ENCODE data around the gene PARK7. TPM values are rescaled to one million over a fixed set of nuclear protein-coding genes. Genes with fewer than 3 reads are reported as not detected.

Gene PARK7
- total RNA-seq, 1 experiment from 2014 or later = 352 TPM

DNA sequence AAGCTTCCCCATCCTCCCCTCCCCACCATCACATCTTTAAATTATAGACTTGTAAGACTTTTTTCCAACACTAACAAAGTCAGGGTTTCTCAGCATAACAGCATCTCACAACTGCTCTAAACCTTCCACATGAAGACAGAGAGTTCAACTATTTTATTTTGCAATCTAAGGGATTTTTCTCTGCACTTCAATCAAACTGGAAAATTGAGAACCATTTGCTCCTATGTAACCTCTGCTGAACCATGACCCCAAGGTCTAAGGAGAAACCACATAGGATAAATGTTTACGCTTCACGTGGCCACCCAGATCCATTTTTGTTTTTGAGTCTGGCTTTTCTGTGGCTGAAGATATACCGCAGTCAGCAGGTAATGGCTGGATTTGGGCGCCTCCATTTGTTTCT is 51.4 kb downstream of the PARK7 start:
- TF ChIP-seq, protein P1, sequence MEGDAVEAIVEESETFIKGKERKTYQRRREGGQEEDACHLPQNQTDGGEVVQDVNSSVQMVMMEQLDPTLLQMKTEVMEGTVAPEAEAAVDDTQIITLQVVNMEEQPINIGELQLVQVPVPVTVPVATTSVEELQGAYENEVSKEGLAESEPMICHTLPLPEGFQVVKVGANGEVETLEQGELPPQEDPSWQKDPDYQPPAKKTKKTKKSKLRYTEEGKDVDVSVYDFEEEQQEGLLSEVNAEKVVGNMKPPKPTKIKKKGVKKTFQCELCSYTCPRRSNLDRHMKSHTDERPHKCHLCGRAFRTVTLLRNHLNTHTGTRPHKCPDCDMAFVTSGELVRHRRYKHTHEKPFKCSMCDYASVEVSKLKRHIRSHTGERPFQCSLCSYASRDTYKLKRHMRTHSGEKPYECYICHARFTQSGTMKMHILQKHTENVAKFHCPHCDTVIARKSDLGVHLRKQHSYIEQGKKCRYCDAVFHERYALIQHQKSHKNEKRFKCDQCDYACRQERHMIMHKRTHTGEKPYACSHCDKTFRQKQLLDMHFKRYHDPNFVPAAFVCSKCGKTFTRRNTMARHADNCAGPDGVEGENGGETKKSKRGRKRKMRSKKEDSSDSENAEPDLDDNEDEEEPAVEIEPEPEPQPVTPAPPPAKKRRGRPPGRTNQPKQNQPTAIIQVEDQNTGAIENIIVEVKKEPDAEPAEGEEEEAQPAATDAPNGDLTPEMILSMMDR (conservative IDR thresholded peaks at IDR 0.05; ENCODE audit: low read depth, low read length) = no peak
- TF ChIP-seq EZH2 (IDR thresholded peaks at IDR 0.05; ENCODE audit: borderline replicate concordance, low read depth, low read length, poor library complexity, severe bottlenecking) = no peak
- intact Hi-C loops (cut with micrococcal nuclease; ENCODE audit: unreplicated experiment) = loop anchor here (10.0 kb wide), 1 partner anchor 332 kb away; no protein-coding TSS in a partner anchor
- H3K36me3 ChIP-seq (ENCODE audit: insufficient read depth, low read length, poor library complexity, severe bottlenecking) = peaks cover 39% of the 10 kb centered on the region
- no peak for DNase-seq (ENCODE audit: low spot score)
- H3K27ac ChIP-seq (ENCODE audit: low read depth, low read length, poor library complexity, severe bottlenecking) = no peak overlapping the region
- CTCF ChIA-PET = no interaction called here
- no peaks in the 10 kb centered on the region for H3K9me3 ChIP-seq (ENCODE audit: low read depth, low read length, poor library complexity, severe bottlenecking)
- H3K4me3 ChIP-seq (ENCODE audit: low read depth, low read length, poor library complexity, severe bottlenecking) = no peak overlapping the region
- BruUV-seq (replicated peaks) = no TSS peak
- H3K27me3 ChIP-seq (replicated peaks; ENCODE audit: insufficient read depth, low read depth, low read length, poor library complexity) = no peaks in the 10 kb centered on the region
- POLR2A ChIA-PET (ENCODE audit: low non-redundant PET) = no interaction called here
- H3K4me1 ChIP-seq (ENCODE audit: insufficient read depth, low read length, poor library complexity, severe bottlenecking) = peaks cover 34% of the 10 kb centered on the region

DNA sequence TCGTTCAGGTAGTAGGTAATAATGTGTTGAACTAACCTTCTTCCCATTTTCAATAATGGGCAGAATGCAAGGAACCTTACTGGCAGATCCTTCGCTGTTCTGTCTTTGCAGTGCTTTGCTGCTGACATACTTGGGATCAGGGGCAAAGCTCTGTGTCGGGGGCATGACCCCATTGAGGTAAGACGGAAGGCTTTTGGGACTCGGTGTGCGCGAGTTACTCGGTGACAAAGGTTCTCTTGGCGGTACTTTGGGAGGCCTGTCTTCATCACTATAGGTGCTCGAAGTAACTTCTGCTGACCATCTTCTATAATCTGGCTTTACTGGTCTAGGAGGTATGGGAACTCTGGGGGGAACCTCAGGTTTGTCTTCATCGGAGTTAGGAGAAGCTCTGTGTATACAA is 51.9 kb downstream of the PARK7 start:
- Histone ChIP-seq H3K4me3 (ENCODE audit: low read depth, low read length, poor library complexity, severe bottlenecking) (no peak overlapping the region), H3K27ac (ENCODE audit: low read depth, low read length, poor library complexity, severe bottlenecking) (no peak overlapping the region), H3K9me3 (ENCODE audit: low read depth, low read length, poor library complexity, severe bottlenecking) (no peaks in the 10 kb centered on the region), H3K36me3 (ENCODE audit: insufficient read depth, low read length, poor library complexity, severe bottlenecking) (peaks cover 39% of the 10 kb centered on the region), H3K4me1 (ENCODE audit: insufficient read depth, low read length, poor library complexity, severe bottlenecking) (peaks cover 38% of the 10 kb centered on the region), H3K27me3 (replicated peaks; ENCODE audit: insufficient read depth, low read depth, low read length, poor library complexity) (no peaks in the 10 kb centered on the region)
- POLR2A ChIA-PET (ENCODE audit: low non-redundant PET) = no interaction called here
- BruUV-seq (replicated peaks) = no TSS peak
- no peak for DNase-seq (ENCODE audit: low spot score)
- CTCF ChIA-PET = no interaction called here
- intact Hi-C loops (cut with micrococcal nuclease; ENCODE audit: unreplicated experiment) = loop anchor here (10.0 kb wide), 1 partner anchor 331 kb away; no protein-coding TSS in a partner anchor
- TF ChIP-seq, protein P1 (conservative IDR thresholded peaks at IDR 0.05; ENCODE audit: low read depth, low read length) = no peak
- TF ChIP-seq EZH2 (IDR thresholded peaks at IDR 0.05; ENCODE audit: borderline replicate concordance, low read depth, low read length, poor library complexity, severe bottlenecking) = no peak

DNA sequence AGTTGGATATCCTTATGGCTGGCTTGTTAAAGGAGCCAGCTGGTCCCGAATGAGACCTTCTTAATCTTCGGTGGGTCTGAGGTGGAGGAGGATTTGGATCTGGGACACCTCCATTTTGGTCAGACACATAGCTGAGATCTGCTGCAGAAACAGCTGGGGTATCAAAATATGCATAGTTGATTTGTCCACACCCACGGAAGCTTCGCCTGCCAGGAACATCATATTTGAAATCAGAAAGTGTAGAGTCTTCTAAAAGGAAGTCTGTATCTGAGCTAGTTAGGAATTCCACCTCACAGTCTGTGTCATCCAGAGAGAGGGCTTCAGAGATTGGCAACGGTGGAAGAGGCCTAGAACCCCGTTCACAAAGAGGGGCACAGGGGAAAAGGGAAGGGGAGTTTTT is 52.3 kb downstream of the PARK7 start:
- Histone ChIP-seq H3K4me1 (ENCODE audit: insufficient read depth, low read length, poor library complexity, severe bottlenecking) (peaks cover 42% of the 10 kb centered on the region), H3K4me3 (ENCODE audit: low read depth, low read length, poor library complexity, severe bottlenecking) (no peak overlapping the region), H3K9me3 (ENCODE audit: low read depth, low read length, poor library complexity, severe bottlenecking) (no peaks in the 10 kb centered on the region), H3K27me3 (replicated peaks; ENCODE audit: insufficient read depth, low read depth, low read length, poor library complexity) (no peaks in the 10 kb centered on the region), H3K36me3 (ENCODE audit: insufficient read depth, low read length, poor library complexity, severe bottlenecking) (peaks cover 39% of the 10 kb centered on the region), H3K27ac (ENCODE audit: low read depth, low read length, poor library complexity, severe bottlenecking) (no peak overlapping the region)
- CTCF ChIA-PET = interaction anchor here (2.4 kb wide), 1 partner anchor 301 kb away, joined by 50 read pairs; no protein-coding TSS in a partner anchor
- POLR2A ChIA-PET (ENCODE audit: low non-redundant PET) = no interaction called here
- BruUV-seq (replicated peaks) = no TSS peak
- TF ChIP-seq EZH2 (IDR thresholded peaks at IDR 0.05; ENCODE audit: borderline replicate concordance, low read depth, low read length, poor library complexity, severe bottlenecking) = no peak
- TF ChIP-seq, protein P1 (conservative IDR thresholded peaks at IDR 0.05; ENCODE audit: low read depth, low read length) = no peak
- intact Hi-C loops (cut with micrococcal nuclease; ENCODE audit: unreplicated experiment) = loop anchor here (10.0 kb wide), 1 partner anchor 331 kb away; no protein-coding TSS in a partner anchor
- DNase-seq (ENCODE audit: low spot score) = no peak
